GM18909 (cell line): ENCODE results near the gene MAP3K5.

ENCODE experiments used
- ATAC-seq: cut with Tn5 transposase; IDR thresholded peaks from one replicate; pipeline ENCODE4 v1.9.1; 2021; ENCODE audit warnings: mild to moderate bottlenecking; ENCODE audit not compliant: unreplicated experiment, poor library complexity

The MAP3K5 gene

DNA sequence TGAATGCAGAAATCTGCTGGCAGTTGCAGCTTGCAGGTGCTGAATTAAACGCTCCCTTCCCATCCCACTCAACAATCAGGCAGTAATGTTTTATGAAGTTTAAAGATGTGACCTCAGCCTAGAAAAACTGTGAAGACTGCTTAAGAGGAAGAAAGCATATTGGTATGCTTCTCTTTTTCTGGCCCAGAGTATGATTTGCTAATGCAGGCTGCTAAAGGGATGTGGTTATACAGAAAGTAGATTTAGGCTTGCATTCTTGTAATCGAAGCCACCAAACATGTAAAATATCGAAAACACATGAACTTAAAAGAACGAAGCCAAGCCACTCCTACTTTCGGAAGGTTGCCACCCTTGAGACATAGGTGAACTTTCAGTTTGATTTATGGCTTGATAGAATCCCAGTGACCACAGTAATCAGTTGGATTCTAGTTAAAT is 40.7 kb downstream of the MAP3K5 start:
- peak; percentile 96 for ATAC-seq

DNA sequence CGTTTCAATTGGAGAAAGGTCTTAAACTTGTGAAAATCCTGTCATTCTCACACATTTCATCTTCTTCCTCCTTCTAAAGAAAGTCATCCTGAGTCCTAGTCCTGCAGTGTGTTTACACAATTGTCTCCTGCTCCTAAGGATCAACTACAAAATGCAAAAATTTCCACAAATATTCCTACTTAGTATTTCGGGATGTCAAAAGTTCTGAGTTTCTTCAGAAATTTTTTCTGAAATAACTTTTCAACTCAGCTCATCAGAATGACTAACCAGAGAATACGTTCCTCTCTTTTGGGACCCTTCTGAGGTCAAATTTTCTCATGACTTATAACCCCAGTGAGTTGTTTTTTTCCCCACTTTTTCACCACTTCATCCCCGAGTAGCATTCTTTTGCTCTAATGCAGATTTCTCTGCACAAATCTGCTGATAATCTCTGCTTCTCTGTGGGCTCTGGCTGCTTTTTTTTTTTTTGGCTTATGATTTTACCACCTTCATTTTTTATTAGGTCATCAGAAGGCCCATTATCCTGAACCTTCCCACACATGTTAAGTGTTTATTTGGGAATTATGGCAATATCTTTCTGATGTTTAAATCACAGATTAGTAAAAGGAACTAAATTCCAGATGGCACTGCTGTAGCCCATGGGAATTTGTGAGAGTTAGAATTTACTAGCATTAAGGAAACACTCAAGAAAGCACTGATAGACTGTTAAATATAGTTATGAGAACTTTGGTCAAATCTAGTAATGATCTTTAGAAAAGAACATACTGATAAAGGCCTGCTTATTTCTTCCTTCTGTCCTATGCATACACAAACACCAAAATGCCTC is 41.4 kb downstream of the MAP3K5 start:
- ATAC-seq: no peak

DNA sequence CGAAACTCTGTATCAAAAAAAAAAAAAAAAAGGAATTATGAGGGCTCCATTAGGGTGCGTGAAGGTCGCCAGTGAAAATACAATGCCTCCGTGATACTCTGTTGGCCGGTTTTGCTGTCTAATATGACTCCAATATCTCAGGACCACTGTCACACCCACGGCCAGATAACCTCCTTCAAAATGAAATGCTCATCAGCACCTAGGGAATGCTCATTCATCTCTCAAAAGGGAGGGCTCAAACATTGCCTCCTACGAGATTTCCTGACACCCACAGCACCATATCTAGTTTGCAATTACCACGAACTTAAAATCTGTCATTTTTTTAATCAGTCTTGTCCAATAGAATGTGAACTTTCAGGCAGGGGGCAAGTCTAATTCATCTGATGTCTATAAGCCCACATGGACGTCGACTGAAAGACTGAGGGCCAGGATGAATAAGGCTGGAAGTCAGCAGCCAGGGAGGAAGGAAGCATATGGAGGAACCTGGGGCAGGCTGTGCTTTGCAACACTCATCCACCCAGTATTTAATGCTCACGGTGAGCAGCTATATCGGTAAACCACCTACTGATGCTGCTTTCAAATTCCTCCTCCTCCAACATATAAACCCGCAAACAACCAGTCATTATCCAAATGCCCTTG is 42.8 kb downstream of the MAP3K5 start:
- no peak for ATAC-seq

DNA sequence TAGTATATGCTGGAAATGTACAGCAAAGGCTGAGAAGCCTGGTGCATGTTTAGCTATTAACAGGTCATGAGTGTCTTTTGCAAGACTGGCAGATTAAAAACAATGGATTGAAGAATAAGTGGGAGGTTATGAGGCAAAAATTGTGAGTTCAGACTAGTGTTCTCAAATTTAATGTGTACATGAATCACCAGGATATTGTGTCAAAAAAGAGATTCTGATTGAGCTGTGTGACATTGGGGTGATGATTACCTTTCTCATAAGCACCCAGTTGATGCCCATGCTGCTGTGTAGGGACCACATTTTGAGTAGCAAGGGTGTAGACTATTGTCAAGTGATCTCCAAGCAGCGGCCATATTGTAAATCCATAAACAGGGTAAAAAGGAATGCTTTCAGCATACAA is 44.8 kb downstream of the MAP3K5 start:
- ATAC-seq: no peak

DNA sequence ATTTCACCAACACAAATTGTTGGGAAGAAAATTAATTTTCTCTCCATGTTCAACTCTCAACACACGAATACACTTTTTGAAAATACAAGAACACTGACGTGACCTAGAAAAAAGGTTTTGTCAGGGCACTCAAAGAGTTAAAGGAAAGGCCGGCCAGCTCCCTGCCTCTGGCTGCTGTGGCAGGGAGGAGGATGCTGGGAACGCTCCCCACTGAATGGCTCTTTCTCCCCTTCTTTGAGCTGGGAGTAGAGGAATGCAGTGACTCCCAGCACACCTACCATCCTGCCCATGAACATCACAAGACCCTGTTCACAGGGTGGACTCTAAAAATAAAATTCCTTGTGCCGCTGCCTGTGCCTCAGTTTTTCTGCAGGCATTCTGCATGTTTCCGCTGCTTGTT is 47.0 kb downstream of the MAP3K5 start:
- no peak for ATAC-seq

DNA sequence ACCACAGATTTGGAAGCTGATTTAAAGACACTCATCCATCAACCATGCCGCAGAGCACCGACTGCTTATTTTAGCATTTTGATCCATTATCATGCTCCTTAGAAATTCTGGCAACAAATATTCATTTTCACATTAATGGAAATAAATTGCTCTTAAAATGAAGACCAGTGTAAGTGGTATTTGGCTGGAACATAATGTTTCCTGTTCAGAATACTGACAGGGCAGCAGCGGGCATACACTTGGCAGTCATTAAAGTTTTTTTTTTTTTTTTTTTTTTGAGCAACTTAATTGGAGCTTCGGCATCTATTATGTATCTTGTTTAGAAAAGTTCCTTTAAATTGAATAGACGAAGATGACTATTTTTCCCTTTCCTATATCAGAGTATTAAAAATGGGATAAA is 47.4 kb downstream of the MAP3K5 start:
- no peak for ATAC-seq

DNA sequence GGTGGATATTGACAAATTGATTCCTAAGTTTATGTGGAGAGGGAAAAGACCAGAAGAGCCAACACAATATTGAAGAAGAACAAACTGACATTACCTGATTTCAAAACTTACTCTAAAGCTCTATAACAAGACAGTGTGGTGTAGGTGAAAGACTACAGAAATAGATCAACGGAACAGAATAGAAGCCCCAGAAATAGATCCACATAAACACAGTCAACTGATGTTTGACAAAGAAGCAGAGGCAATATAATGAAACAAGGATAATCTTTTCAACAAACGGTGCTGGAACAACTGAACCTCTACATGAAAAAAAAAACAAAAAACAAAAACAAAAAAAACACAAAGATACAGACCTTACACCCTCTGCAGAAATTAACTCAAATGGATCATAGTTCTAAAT is 50.2 kb downstream of the MAP3K5 start:
- ATAC-seq: no peak

DNA sequence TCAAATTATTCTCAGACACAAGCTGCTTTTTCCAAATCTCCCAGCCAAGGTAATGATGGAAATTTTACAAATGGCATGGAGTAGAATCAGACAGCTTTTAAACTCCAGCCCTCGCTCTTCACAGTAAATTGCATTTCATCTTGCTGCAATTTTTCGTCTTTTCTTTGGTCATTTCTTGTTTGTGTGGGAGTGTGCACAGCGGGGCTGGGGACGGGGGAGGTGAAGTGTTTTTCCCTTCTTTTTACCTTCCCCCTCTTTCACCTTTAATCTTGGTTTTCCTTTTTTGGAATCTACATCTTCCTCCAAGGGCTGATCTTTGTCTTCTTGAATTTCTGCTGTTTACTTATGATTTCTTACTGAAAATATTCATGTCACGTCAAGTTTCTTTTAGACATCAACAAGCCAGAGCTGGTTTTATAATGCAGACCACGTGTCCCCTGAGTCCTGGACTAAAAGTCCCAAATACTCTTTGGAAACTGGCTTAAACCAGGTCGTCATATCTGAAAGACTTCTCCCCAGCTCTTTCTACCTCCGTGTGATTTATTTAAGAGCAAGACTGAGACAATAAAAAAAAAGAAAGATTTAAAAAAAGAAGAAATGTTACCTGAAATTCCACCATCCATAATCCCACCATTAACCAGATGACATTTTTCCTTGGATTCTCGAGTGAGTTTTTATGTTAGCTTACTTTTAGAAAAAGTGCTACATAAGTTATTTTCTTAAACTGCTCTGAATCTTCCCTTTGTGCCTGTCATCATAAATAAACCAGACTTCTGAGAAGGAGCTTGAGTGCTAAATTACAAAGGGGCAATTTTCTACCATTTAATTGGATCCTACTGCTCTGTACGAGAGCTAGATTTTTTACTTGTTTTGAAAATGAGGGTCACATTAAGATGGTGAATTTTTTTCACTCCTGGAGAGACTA is 52.0 kb downstream of the MAP3K5 start:
- ATAC-seq: no peak

DNA sequence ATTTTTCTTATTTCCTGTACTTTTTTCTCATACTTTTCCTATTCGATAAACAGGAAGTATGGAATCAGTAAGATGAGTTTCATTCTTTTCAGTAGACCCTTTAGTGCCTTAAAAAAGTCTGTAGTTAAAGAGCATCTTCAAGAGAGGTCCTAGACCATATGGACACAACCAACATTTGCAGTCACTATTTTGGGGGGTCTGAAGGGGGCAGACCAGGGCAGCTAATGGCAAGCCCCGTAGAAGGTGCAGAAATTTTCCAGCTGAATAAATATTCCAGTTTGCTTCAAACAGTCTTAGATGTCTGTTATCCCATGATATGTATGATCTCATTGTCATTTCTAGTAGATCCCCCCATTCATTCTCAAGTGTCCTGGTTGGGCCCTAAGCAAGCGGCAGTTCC is 52.8 kb downstream of the MAP3K5 start:
- no peak for ATAC-seq

DNA sequence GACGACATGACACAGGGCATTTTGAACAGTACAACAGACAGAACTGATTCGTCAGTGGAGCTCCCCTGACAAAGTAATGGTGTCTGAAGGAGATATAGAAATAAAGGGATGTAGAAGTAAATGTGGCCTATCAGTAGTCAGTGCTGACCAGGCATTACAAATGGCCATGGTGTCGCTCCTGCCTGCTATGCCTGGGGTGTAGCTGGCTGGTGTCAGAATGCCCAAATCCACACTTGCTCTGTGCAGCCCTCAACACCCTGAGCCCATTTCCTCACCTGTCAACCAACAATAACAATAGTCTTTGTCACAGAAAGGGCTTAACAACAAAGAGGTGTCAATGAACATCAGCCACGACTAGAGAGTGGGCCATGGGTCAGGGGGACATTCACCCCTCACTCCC is 53.2 kb downstream of the MAP3K5 start:
- no peak for ATAC-seq

DNA sequence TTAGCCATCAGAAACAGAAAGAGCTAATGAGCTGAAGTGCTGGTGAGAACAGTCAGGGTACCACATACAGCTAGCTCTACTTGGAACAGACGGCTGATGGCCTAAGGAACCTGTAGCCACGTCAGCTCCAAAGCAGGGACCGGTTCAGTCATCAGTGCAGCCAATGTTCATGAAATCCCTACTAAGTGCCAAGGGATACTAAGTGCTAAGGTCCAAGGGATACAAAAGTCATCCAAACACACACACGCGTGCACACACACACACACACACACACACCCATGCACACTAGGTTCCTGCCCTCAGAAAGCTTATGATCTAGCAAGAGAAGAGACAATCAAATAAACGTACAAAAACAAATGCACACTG is 53.6 kb downstream of the MAP3K5 start:
- no peak for ATAC-seq

DNA sequence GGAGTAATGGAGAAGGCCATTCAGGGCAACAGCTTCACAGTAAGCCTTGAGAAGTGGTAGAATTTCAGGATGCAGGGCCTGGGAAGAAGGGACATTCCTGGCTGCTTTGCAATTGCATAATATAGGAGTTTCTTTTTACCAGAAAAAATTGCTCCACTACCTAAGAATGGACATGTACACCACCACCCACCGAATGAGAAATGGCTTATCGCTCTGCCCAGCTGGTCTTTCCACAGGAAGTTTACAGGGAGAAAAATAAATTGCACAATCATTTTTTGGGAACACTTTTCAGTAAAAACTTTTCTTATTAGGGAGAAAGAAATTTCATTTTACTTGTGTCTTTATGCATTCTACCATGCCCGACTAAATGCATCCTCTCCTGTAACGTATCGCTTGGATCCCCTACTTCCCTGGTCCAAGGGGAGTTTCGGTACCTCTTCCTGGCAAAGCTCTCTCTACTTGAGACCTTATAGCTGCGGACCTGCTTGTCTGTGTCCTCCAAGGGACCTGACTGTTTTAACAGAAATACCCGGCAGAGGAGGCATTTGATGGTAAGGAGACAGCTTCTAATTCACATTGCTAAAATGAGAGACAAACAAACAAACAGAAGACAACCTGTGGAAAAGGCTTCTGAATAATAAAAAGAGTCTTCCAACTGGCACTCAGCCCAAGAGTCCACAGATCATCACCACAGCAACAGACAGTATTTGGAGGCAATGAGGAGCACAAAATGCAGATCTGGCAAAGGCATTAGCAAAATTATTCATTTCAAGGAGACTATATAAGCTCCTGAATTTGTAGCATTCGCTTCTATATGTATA is 54.2 kb downstream of the MAP3K5 start:
- no peak for ATAC-seq

DNA sequence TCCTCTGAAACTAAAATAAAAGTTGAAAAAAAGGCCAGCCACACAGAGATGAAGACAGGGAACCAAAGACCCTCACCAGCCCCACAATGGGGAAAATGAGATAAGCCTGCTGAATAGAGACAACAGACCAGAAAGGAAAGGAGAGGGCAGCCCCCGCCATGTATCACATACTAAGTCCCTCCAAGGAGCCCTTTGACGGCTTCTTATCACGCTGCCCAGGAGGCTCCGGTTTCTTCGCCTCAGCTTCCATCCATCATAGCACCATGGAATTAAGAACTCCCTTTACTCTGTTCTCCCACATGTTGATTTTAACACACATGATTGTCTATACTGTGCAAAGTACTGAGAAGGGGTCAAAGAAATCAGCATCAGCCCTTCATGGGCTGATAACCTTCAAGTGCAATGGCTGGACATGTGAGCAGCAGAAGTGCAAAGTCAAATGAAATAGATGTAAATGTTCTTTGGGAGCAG is 54.9 kb downstream of the MAP3K5 start:
- ATAC-seq: no peak

DNA sequence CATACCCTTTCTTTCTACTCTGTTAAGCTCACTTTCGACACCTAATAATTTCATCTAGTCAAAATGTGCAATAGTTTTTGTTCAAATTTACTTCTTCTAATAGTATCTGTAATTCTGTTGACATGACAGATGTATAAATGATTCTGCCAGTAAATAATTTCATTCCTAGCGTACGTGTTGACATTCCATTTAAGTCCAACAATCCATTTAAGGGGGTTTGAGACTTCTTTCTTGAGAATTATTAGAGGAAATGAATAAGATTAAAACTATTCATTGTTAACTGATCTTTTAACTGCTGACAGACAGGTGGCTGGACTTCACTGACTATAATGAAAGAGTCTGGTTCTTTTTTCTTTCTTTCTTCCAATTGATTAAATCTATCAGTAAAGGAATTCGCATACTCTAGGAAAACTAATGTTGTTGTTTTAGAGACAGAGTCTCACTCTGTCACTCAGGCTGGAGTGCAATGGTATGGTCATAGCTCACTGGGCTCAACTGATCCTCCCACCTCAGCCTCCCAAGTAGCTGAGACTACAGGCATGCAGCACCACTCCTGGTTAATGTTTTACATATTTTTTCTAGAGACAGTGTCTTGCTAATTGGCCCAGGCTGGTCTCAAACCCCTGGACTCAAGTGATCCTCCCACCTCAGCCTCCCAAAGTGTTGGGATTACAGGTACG is 55.9 kb downstream of the MAP3K5 start:
- no peak for ATAC-seq

DNA sequence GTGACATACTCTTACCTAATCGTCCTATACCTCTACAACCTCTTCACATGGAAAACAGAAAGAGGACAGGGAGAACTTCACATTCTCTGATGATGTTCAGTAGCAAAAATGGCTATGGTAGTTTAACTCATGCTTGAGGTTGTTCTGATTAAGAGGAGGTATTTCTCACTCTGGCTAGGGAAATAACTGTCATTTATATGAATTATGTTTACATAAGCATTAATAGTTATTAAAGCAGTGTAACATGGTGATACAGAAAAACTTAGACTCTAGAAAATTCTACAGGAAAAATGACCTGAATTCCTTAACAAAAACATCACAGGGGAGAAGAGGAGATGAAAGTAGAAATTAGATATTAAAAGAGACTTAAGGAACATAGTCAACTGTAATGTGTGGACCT is 57.3 kb downstream of the MAP3K5 start:
- no peak for ATAC-seq

DNA sequence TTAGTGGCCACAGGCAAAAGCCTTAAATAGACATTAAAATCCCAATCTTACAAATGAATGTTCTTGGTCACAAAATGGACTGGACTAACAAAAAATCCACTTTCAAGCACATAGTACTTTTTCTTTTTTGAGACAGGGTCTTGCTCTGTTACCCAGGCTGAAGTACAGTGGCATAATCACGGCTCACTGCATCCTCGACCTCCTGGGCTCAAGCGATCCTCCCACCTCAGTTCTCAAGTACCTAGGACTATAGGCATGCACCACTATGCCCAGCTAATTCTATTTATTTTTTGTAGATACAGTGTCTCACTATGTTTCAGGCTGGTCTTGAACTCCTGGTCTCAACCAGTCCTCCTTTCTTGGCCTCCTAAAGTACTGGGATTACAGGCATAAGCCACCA is 59.4 kb downstream of the MAP3K5 start:
- ATAC-seq: no peak

DNA sequence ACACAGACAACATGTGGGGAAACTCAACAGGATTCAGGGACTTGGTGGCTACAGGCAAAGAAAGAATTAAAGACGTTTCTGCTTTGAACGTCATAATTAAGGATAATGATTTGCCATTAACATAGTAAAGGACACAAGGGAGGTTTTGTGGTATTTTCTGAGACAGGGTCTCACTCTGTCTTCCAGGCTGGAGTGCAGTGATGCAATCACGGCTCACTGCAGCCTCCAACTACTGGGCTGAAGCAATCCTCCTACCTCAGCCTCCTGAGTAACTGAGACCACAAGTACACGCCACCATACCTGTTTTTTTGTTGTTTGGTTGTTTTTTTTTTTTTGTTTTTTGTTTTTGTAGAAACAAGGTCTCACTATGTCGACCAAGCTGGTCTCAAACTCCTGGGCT is 62.4 kb downstream of the MAP3K5 start:
- no peak for ATAC-seq

DNA sequence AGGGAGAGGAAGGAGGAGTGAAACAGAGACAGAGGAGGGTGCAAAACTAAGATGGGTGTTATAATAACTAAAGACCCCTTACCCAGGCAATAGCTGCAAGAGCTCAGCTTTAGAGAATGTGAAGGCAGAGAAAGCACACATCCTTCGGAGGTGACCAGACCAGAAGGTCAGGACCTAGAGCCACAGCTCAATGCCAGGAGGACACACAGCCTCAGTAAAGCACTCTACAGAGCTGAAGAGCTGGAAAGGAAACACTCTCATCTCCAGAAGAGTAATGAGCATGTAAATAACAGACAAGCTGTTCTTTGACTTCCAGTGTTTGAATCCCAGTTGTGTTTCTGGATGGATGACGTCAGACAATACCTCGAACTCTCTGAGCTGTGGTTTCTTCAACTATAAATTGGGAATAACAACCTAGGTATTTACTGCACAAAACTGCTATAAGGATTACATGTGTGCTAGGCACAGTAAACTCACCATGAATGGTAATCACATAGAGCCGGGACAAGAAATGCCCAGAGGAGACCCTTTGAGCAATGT is 63.2 kb downstream of the MAP3K5 start:
- ATAC-seq: no peak
